GM12892 (cell line): ENCODE results near the gene GSTO2.

Experiments
- DNase-seq: peaks from one replicate; pipeline ENCODE4 v3.0.0; 2011; ENCODE audit not compliant: insufficient read length
- FAIRE-seq: peaks from 2 replicates; lab custom pipeline; 2011; peaks lifted over from hg19 to GRCh38; lab: Jason Lieb, UNC
- POLR2A ChIP-seq: IDR thresholded peaks from 2 replicates; pipeline ENCODE4 v1.6.1; 2011; ENCODE audit warnings: low read depth, low read length, control low read depth
- POLR2AphosphoS5 ChIP-seq: IDR thresholded peaks from 2 replicates; pipeline ENCODE4 v1.6.1; 2011; ENCODE audit warnings: low read depth, low read length, control low read depth
- TAF1 ChIP-seq: IDR thresholded peaks from 2 replicates; pipeline ENCODE4 v1.6.1; 2011; ENCODE audit warnings: low read depth, mild to moderate bottlenecking, control low read depth, low read length, borderline replicate concordance

GSTO2 gene

GRCh38 chr10:104306897-104307296, 37.9 kb downstream of the GSTO2 start:
- FAIRE-seq (no peak), DNase-seq (no peak)
- TF ChIP-seq POLR2AphosphoS5, result no peak
- TF ChIP-seq POLR2A, result no peak
- no peak for TF ChIP-seq TAF1

GRCh38 chr10:104307576-104308438, 38.8 kb downstream of the GSTO2 start:
- DNase-seq (no peak), FAIRE-seq (no peak)
- no peak for TF ChIP-seq POLR2AphosphoS5
- TF ChIP-seq POLR2A, result no peak
- TF ChIP-seq TAF1, result no peak

GRCh38 chr10:104308439-104308903, 39.5 kb downstream of the GSTO2 start:
- DNase-seq (no peak), FAIRE-seq (peak; percentile 68)
- TF ChIP-seq POLR2A, result no peak
- no peak for TF ChIP-seq TAF1
- no peak for TF ChIP-seq POLR2AphosphoS5

GRCh38 chr10:104309980-104310978, 41.3 kb downstream of the GSTO2 start:
- TF ChIP-seq POLR2A (no peak), POLR2AphosphoS5 (0 out of 2 replicates have a peak, but pooled peaks have one; percentile 5), TAF1 (no peak)
- no peak for DNase-seq
- FAIRE-seq, result no peak

GRCh38 chr10:104311184-104311720, 42.3 kb downstream of the GSTO2 start:
- DNase-seq (no peak), FAIRE-seq (no peak)
- TF ChIP-seq TAF1 (no peak), POLR2AphosphoS5 (no peak), POLR2A (no peak)

GRCh38 chr10:104314591-104315485, 45.9 kb downstream of the GSTO2 start:
- FAIRE-seq, result no peak
- DNase-seq, result no peak
- TF ChIP-seq TAF1, result no peak
- TF ChIP-seq POLR2AphosphoS5, result no peak
- TF ChIP-seq POLR2A, result no peak

GRCh38 chr10:104315486-104315921, 46.5 kb downstream of the GSTO2 start:
- TF ChIP-seq TAF1 (no peak), POLR2A (no peak), POLR2AphosphoS5 (no peak)
- FAIRE-seq, result no peak
- DNase-seq, result no peak

- no peak for TF ChIP-seq POLR2A
- TF ChIP-seq POLR2AphosphoS5, result no peak
- TF ChIP-seq TAF1, result no peak
- FAIRE-seq, result no peak
- DNase-seq, result no peak
Observed at GRCh38 chr10:104316321-104317099, 47.5 kb downstream of the GSTO2 start.

- DNase-seq (no peak), FAIRE-seq (no peak)
- TF ChIP-seq TAF1, result no peak
- TF ChIP-seq POLR2AphosphoS5, result no peak
- no peak for TF ChIP-seq POLR2A
Observed at GRCh38 chr10:104317269-104317710, 48.3 kb downstream of the GSTO2 start.

GRCh38 chr10:104317726-104318299, 48.8 kb downstream of the GSTO2 start:
- FAIRE-seq (no peak), DNase-seq (no peak)
- TF ChIP-seq TAF1 (no peak), POLR2AphosphoS5 (no peak), POLR2A (no peak)
